AG04449 (cell line): ENCODE data around the gene HRH1.
"Not testable (repeated sequence)": the region's sequence is repeated elsewhere in the genome, so short reads cannot be mapped to it uniquely, and the experiment has no call there.

Experiments used
- CTCF ChIA-PET: fragments of 350-600 bp; formaldehyde crosslinking; extraction: SDS; loops from one replicate; lab custom pipeline; 2021; ENCODE audit warnings: antibody characterized with exemption; lab: Yijun Ruan, JAX
- POLR2A ChIA-PET: fragments of 400-600, 350-600 bp; formaldehyde crosslinking; extraction: SDS; loops from one replicate; lab custom pipeline; 2020; ENCODE audit warnings: antibody characterized with exemption, inconsistent platforms; lab: Yijun Ruan, JAX
- DNase-seq: peaks from one replicate; pipeline ENCODE4 v3.0.0-alpha.2; 2010; ENCODE audit warnings: low read depth, low spot score
- H3K4me3 ChIP-seq: 2 replicates; pipeline ENCODE4 v1.5.1; 2011; ENCODE audit warnings: low read depth, mild to moderate bottlenecking, control low read depth, low read length
- CTCF ChIP-seq: IDR thresholded peaks from one replicate; pipeline ENCODE4 v1.5.1; 2011; ENCODE audit warnings: mild to moderate bottlenecking, moderate library complexity, low read length, control low read depth, inconsistent platforms; ENCODE audit not compliant: insufficient read depth; ENCODE audit errors: missing control alignments

Gene HRH1

DNA sequence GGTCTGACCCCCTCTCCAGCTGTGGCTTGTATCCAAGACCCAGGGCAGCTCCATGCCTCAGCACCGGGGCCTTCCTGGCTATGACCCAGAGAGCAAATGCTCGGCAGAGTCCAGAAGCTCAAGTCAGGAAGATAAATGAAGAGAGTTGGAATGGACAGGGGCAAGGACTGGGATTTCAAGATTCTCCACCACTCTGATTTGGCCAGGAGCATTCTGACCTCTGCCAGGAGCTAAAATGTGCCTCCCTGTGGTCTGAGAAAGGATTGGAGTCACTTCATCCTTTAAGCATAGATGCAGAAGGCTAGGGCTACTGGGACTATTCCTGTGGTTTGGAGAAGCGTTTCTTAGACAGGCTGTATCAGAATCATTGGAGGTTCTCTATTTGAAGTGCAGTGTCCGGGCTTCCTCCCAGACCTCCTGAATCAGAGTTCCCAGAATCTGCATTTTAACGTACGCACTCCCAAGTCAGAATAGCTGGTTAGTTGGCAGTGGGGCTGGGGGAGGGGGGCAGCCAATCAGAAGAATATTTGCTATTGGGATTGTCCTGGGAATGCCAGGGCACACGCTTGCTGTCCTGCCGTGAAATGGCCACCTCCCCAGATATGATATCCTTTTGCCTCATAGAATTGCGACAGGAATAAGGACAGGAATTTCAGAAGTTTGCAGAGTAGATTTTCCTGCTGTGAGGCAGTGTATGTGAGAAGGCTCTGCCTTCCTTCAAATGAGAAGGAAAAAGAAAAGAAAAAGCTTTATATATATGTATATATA, 57.4 kb downstream of the HRH1 start:
- POLR2A ChIA-PET: interaction anchor here (0.7 to 1.6 kb wide), 3 partner anchors 11 to 75 kb away, joined by 3 to 5 read pairs (median 3); no protein-coding TSS in a partner anchor
- TF ChIP-seq CTCF: peak; percentile 36

GRCh38 chr3:11212299-11212608, 58.0 kb downstream of the HRH1 start:
- POLR2A ChIA-PET: interaction anchor here (1.6 kb wide), 1 partner anchor 12 kb away, joined by 5 read pairs; no protein-coding TSS in a partner anchor
- no peak for DNase-seq
- no peak overlapping the region for H3K4me3 ChIP-seq
- no peak for TF ChIP-seq CTCF
- CTCF ChIA-PET: interaction anchor here (1.0 to 5.5 kb wide), 6 partner anchors 8 to 152 kb away, joined by 4 to 38 read pairs (median 13); partner anchors contain the start of gene HRH1

More for the DNA sequence above, 57.4 kb downstream of the HRH1 start:
- H3K4me3 ChIP-seq: peak overlapping the region; percentile 13; the same call in 1 of the 2 replicates
- no peak for DNase-seq
- CTCF ChIA-PET: interaction anchor here (1.0 to 5.5 kb wide), 9 partner anchors 9 to 151 kb away, joined by 3 to 38 read pairs (median 7); partner anchors contain the start of gene HRH1

GRCh38 chr3:11212784-11213183, 58.5 kb downstream of the HRH1 start:
- DNase-seq: no peak
- TF ChIP-seq CTCF: no peak
- no peak overlapping the region for H3K4me3 ChIP-seq
- POLR2A ChIA-PET: no interaction called here
- CTCF ChIA-PET: interaction anchor here (1.0 to 3.7 kb wide), 5 partner anchors 8 to 122 kb away, joined by 4 to 21 read pairs (median 5); partner anchors contain the start of gene HRH1

DNA sequence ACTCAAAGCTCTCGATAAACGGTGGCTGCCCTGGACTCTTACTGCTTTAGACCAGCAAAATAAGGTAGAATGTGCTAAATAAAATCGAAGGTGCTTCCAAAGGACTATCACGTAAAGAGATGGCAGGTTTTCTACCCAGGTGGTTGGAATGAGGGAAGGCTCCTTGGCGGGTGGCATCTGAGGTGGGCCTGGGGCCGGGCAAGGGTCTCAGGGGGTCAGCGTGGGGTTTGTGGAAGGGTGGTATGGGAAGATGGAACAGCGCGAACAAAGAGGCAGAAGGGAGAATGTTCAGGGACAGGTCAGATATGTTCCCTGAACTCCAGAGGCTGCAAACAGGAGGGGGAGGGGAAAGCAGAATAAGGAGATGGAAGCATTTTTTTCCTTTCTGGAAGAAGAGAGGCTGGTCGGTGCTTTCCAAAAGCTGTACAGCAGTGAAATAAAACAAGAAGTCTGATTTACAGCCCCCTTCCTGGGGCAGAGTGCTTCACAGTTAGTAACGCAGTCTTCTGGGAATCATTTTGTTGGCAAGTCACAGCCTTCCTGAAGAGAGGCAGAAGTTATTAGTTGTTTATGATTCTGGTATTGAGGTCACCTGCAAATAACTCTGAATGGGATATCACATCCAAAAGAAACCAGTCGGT, 59.6 kb downstream of the HRH1 start:
- ChIA-PET CTCF (interaction anchor here (0.8 to 3.5 kb wide), 3 partner anchors 8 to 120 kb away, joined by 3 to 19 read pairs (median 5); no protein-coding TSS in a partner anchor), POLR2A (no interaction called here)
- H3K4me3 ChIP-seq: no peak overlapping the region
- no peak for TF ChIP-seq CTCF
- no peak for DNase-seq

GRCh38 chr3:11214451-11214978, 60.2 kb downstream of the HRH1 start:
- ChIA-PET POLR2A (interaction anchor here (0.6 kb wide), 1 partner anchor 19 kb away, joined by 3 read pairs; no protein-coding TSS in a partner anchor), CTCF (interaction anchor here (1.0 kb wide), 1 partner anchor 155 kb away, joined by 4 read pairs; no protein-coding TSS in a partner anchor)
- no peak for DNase-seq
- no peak for TF ChIP-seq CTCF
- H3K4me3 ChIP-seq: no peak overlapping the region

DNA sequence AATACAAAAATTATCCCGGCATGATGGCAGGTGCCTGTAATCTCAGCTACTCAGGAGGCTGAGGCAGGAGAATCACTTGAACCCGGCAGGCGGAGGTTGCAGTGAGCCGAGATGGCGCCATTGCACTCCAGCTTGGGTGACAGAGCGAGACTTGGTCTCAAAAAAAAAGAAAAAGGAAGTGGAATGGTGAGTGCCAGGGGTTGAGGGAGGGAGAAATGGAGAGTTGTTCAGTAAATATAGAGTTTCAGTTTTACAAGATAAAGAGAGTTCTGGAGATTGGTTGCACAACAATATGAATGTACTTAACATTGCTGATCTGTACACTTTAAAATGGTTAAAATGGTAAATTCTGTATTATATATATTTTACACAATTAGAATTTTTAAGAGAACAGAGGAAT, 63.1 kb downstream of the HRH1 start:
- CTCF ChIA-PET, H3K4me3 ChIP-seq, DNase-seq: not testable (repeated sequence)
- POLR2A ChIA-PET: interaction anchor here (0.7 kb wide), 1 partner anchor 61 kb away, joined by 3 read pairs; no protein-coding TSS in a partner anchor
